Gastrocnemius medialis (tissue), 4 donors: ENCODE measurements around the gene MOB3B. TPM values are rescaled to one million over a fixed set of nuclear protein-coding genes. Genes with fewer than 3 reads are reported as not detected.

Source experiments
- ATAC-seq, 2 donors: fragments of 150-250 bp; one replicate each; pipeline ENCODE4 v1.9.1; 2016
- DNase-seq, 2 donors: peaks; one replicate each; pipeline ENCODE4 v3.0.0-alpha.2; 2019
- H3K27ac ChIP-seq, 4 donors: fragments of 200-600 bp; sonication (generic); 1 replicate in 1 of 4; 2 replicates in 3 of 4; pipeline ENCODE4 v1.5.1; 2016 to 2018; ENCODE audit warnings: mild to moderate bottlenecking in 2 of 4, moderate library complexity in 1 of 4
- H3K27me3 ChIP-seq, 3 donors: fragments of 200-600 bp; sonication (generic) in 2 of 3; 1 replicate in 1 of 3; 2 replicates in 2 of 3; pipeline versions ENCODE4 v1.5.1 to v1.6.0; 2016 to 2019; ENCODE audit warnings: mild to moderate bottlenecking in 1 of 3, moderate library complexity in 1 of 3
- H3K36me3 ChIP-seq, 2 donors: fragments of 200-600 bp; sonication (generic) in 1 of 2; one replicate each; pipeline ENCODE4 v1.5.1; 2017 to 2018
- H3K4me1 ChIP-seq, 2 donors: fragments of 200-600 bp; sonication (generic) in 1 of 2; one replicate each; pipeline ENCODE4 v1.5.1; 2016 to 2017; ENCODE audit warnings: mild to moderate bottlenecking in 2 of 2
- H3K4me3 ChIP-seq, 4 donors: fragments of 200-600 bp; sonication (generic) in 3 of 4; 1 replicate in 1 of 4; 2 replicates in 3 of 4; pipeline ENCODE4 v1.5.1; 2016 to 2019; ENCODE audit warnings: mild to moderate bottlenecking in 2 of 4
- H3K9me3 ChIP-seq, 3 donors: fragments of 200-600 bp; sonication (generic) in 2 of 3; 1 replicate in 1 of 3; 2 replicates in 2 of 3; pipeline ENCODE4 v1.5.1; 2016 to 2019
- POLR2A ChIP-seq, 2 donors: fragments of 450-650 bp; IDR thresholded peaks; one replicate each; pipeline ENCODE4 v1.6.1; 2017; ENCODE audit warnings: antibody characterized with exemption in 2 of 2, mild to moderate bottlenecking in 2 of 2, moderate library complexity in 2 of 2
- in situ Hi-C, 4 donors: fragments of 200-750 bp; cut with MboI; loops; one replicate each; pipeline versions ENCODE4 v1.15.0 to v1.8.0; 2017; ENCODE audit warnings: low sequenced_read_pairs in 4 of 4
- intact Hi-C: fragments of 100-400 bp; cut with DNase I; formaldehyde crosslinking; loops from one replicate; pipeline ENCODE4 v1.15.1; 2023; ENCODE audit warnings: low total_unique reads
- total RNA-seq, 4 donors: library from RNA; depleted of rRNA; stranded (reverse); fragments of >200 nt; gene quantifications; one replicate each; pipeline versions ENCODE4 v1.1.0 to v1.2.3, GENCODE V29; 2016
- TF ChIP-seq, protein P1 (sequence below), 5 experiments: fragments of 450-650 bp in 3 of 5; fragments of 200-600 bp in 2 of 5; sonication (generic) in 2 of 5; IDR thresholded peaks in 4 of 5; conservative IDR thresholded peaks in 1 of 5; 1 replicate in 4 of 5; 2 replicates in 1 of 5; pipeline ENCODE4 v1.5.1; 2016 to 2019; ENCODE audit warnings: antibody characterized with exemption in 5 of 5, mild to moderate bottlenecking in 3 of 5, moderate library complexity in 3 of 5

Gene MOB3B
- total RNA-seq, 4 donors from 2014 or later, result 3.4 to 16.3 (median 12.7) TPM

GRCh38 chr9:27304521-27304920 is 225.1 kb downstream of the MOB3B start:
- no peak for ATAC-seq
- intact Hi-C loops (no loop called here), in situ Hi-C loops (no loop called here)
- DNase-seq, result no peak
- Histone ChIP-seq H3K9me3 (no peaks in the 10 kb centered on the region), H3K4me3 (no peak overlapping the region), H3K27ac (no peak overlapping the region), H3K4me1 (no peaks in the 10 kb centered on the region), H3K36me3 (no peaks in the 10 kb centered on the region), H3K27me3 (no peaks in the 10 kb centered on the region)
- TF ChIP-seq, protein P1, sequence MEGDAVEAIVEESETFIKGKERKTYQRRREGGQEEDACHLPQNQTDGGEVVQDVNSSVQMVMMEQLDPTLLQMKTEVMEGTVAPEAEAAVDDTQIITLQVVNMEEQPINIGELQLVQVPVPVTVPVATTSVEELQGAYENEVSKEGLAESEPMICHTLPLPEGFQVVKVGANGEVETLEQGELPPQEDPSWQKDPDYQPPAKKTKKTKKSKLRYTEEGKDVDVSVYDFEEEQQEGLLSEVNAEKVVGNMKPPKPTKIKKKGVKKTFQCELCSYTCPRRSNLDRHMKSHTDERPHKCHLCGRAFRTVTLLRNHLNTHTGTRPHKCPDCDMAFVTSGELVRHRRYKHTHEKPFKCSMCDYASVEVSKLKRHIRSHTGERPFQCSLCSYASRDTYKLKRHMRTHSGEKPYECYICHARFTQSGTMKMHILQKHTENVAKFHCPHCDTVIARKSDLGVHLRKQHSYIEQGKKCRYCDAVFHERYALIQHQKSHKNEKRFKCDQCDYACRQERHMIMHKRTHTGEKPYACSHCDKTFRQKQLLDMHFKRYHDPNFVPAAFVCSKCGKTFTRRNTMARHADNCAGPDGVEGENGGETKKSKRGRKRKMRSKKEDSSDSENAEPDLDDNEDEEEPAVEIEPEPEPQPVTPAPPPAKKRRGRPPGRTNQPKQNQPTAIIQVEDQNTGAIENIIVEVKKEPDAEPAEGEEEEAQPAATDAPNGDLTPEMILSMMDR (IDR thresholded peaks at IDR 0.05 in 4 of 5, conservative IDR thresholded peaks at IDR 0.05 in 1 of 5), result no peak
- no peak for TF ChIP-seq POLR2A (IDR thresholded peaks at IDR 0.05)

DNA sequence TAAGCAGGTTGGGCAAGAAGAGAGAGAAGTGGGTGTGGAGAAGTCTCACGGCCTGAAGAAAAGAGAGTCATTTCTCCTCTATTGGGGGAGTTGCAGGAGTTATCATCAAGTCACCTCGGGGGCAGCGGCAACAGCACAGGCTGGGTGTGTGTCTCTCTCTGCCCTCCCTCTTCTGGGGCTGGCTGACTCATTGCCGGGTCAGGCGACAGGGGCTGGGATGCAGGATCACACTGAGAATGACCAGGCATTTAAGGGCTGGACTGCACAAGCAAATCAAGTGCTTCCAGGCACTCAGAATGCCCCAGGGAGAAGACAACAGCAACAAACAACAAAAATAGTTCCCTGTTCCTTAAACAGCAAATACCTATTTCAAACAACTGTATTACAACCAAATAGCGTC is 226.4 kb downstream of the MOB3B start:
- no peaks in the 10 kb centered on the region for H3K9me3 ChIP-seq
- no peaks in the 10 kb centered on the region for H3K27me3 ChIP-seq
- intact Hi-C loops (no loop called here), in situ Hi-C loops (no loop called here)
- no peak for DNase-seq
- H3K4me1 ChIP-seq, result no peaks in the 10 kb centered on the region
- TF ChIP-seq POLR2A (IDR thresholded peaks at IDR 0.05), result no peak
- TF ChIP-seq, protein P1 (IDR thresholded peaks at IDR 0.05 in 4 of 5, conservative IDR thresholded peaks at IDR 0.05 in 1 of 5), result no peak
- no peak for ATAC-seq
- H3K27ac ChIP-seq, result no peak overlapping the region
- H3K4me3 ChIP-seq, result no peak overlapping the region
- no peaks in the 10 kb centered on the region for H3K36me3 ChIP-seq

DNA sequence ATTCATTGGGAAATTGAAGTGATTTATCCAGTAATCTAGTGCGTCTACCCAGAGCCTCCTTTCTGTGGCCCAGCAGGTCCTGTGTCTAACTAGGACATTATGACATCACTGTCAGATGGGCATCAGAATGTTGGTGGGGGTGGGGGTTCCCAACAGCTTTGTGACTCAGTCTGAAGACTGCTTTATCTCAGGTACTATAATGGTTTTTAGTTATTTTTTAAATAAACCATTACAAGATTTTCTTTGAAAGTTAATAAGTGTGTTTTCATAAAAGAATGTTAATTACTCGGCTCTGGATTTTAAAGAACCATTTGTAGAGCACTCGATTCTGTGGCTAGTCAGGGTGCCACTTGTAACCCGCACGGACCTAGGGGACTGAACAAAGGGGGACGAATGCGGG is 232.6 kb downstream of the MOB3B start, which contains the start of gene EQTN:
Gene EQTN (minus strand): TSS at position 101 of the 400 bp plus-strand sequence. CDS start 95 bp downstream, at position 6.
- H3K27ac ChIP-seq, result no peak within 1 kb of the TSS
- intact Hi-C loops, result no loop called here
- H3K36me3 ChIP-seq, result no peaks in the 10 kb centered on the region
- ATAC-seq (no peak), DNase-seq (no peak)
- in situ Hi-C loops, result no loop called here
- no peaks in the 10 kb centered on the region for H3K27me3 ChIP-seq
- TF ChIP-seq, protein P1 (IDR thresholded peaks at IDR 0.05 in 4 of 5, conservative IDR thresholded peaks at IDR 0.05 in 1 of 5), result no peak
- no peak for TF ChIP-seq POLR2A (IDR thresholded peaks at IDR 0.05)
- H3K4me3 ChIP-seq, result no peak within 1 kb of the TSS
- no peaks in the 10 kb centered on the region for H3K9me3 ChIP-seq
- H3K4me1 ChIP-seq, result no peaks in the 10 kb centered on the region

GRCh38 chr9:27293996-27294395 is 235.6 kb downstream of the MOB3B start:
- H3K27me3 ChIP-seq, result no peaks in the 10 kb centered on the region
- in situ Hi-C loops, result no loop called here
- intact Hi-C loops, result no loop called here

More at GRCh38 chr9:27293996-27294395, 235.6 kb downstream of the MOB3B start:
- Histone ChIP-seq H3K4me3 (no peak overlapping the region), H3K4me1 (no peaks in the 10 kb centered on the region), H3K9me3 (no peaks in the 10 kb centered on the region), H3K36me3 (no peaks in the 10 kb centered on the region), H3K27ac (no peak overlapping the region)
- no peak for DNase-seq
- TF ChIP-seq POLR2A (IDR thresholded peaks at IDR 0.05), result no peak
- TF ChIP-seq, protein P1 (IDR thresholded peaks at IDR 0.05 in 4 of 5, conservative IDR thresholded peaks at IDR 0.05 in 1 of 5), result no peak
- ATAC-seq, result no peak
